ENCODE measurements around the gene ZFY.

The ZFY gene

GRCh38 chrY:2950655-2951054 lies 15.5 kb downstream of the ZFY start:
- DNase-seq (ENCODE audit: low spot score) = no peak

GRCh38 chrY:2952912-2953311 lies 17.7 kb downstream of the ZFY start:
- no peak for DNase-seq (ENCODE audit: low spot score)
- no peak overlapping the region for H3K27ac ChIP-seq
- H3K4me3 ChIP-seq = no peak overlapping the region
- TF ChIP-seq CTCF (IDR thresholded peaks at IDR 0.05) = no peak

More at GRCh38 chrY:2950655-2951054, 15.5 kb downstream of the ZFY start:
- no peak overlapping the region for H3K4me3 ChIP-seq
- H3K27ac ChIP-seq = no peak overlapping the region
- TF ChIP-seq CTCF (IDR thresholded peaks at IDR 0.05) = no peak

- DNase-seq (ENCODE audit: low spot score) = no peak
- H3K27ac ChIP-seq = no peak overlapping the region
- no peak for TF ChIP-seq CTCF (IDR thresholded peaks at IDR 0.05)
- no peak overlapping the region for H3K4me3 ChIP-seq
Measured at GRCh38 chrY:2954735-2955134, 19.6 kb downstream of the ZFY start.

- H3K4me3 ChIP-seq = no peak overlapping the region
- no peak overlapping the region for H3K27ac ChIP-seq
- TF ChIP-seq CTCF (IDR thresholded peaks at IDR 0.05) = no peak
- no peak for DNase-seq (ENCODE audit: low spot score)
Measured at GRCh38 chrY:2955561-2955960, 20.4 kb downstream of the ZFY start.

- TF ChIP-seq CTCF (IDR thresholded peaks at IDR 0.05) = no peak
- DNase-seq (ENCODE audit: low spot score) = no peak
- Histone ChIP-seq H3K4me3 (no peak overlapping the region), H3K27ac (no peak overlapping the region)
Measured at GRCh38 chrY:2962061-2962460, 26.9 kb downstream of the ZFY start.

GRCh38 chrY:2964814-2965213 lies 29.6 kb downstream of the ZFY start:
- H3K27ac ChIP-seq = no peak overlapping the region
- no peak for DNase-seq (ENCODE audit: low spot score)
- H3K4me3 ChIP-seq = no peak overlapping the region
- TF ChIP-seq CTCF (IDR thresholded peaks at IDR 0.05) = no peak

- H3K4me3 ChIP-seq = no peak overlapping the region
- no peak overlapping the region for H3K27ac ChIP-seq
- TF ChIP-seq CTCF (IDR thresholded peaks at IDR 0.05) = no peak
- DNase-seq (ENCODE audit: low spot score) = no peak
Measured at GRCh38 chrY:2965629-2966028, 30.4 kb downstream of the ZFY start.

Measured in coronary artery (tissue), 2 donors.